Measurements from ENCODE around the gene FAAP100.

DNA sequence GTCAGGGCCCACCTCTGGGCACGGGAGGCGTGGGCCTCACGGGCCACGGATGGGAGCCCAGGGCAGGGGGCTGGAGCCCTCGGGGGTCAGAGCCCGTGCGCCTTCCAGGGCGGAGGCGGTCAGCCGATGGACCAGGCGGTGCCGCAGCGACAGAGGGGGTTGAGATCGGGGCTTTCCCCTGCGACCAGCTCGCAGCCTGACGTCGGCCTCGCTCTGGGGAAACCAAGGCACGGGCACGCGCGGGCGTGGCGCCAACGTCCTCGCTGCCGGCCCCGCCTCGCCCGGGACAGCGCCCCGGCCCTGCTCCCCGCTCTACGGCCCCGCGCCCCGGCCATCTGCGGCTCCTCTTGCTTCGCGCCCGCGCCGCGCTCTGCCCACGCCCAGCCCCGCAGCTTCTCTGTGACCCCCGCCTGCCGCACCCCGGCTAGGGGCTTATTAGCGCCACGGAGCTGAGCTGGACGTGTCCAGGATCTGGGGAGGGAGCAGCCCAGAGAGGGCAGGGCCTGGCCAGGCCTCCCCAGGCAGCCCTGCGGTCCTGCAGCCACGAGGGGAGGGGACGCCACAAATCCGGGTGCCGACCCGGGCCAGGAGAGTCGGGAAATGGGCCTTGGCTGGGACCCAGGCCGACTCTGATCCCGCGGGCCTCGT, 53.1 kb downstream of the FAAP100 start:
- TF ChIP-seq FOXM1 (IDR thresholded peaks at IDR 0.05; ENCODE audit: borderline replicate concordance) (no peak), ZNF384 (IDR thresholded peaks at IDR 0.05) (no peak)

Data from HEK293T (cell line).